HL-60 (cell line): ENCODE measurements around the gene C1orf105.

Experiments
- DNase-seq, 2 experiments: peaks; one replicate each; pipeline ENCODE4 v3.0.0-alpha.2; 2010 to 2020; ENCODE audit warnings: low read depth in 1 of 2, low spot score in 1 of 2
- H3K27ac ChIP-seq: fragments of 250-450 bp; sonication (Bioruptor Pico); replicated peaks from 2 replicates; pipeline ENCODE4 v1.5.1; 2020; ENCODE audit warnings: mild to moderate bottlenecking, moderate library complexity
- H3K27me3 ChIP-seq: fragments of 250-450 bp; sonication (Bioruptor Pico); 2 replicates; pipeline ENCODE4 v1.5.1; 2021; ENCODE audit warnings: mild to moderate bottlenecking, moderate library complexity; ENCODE audit not compliant: insufficient read depth, poor library complexity, severe bottlenecking
- H3K4me3 ChIP-seq: replicated peaks from 2 replicates; pipeline ENCODE4 v1.5.1; 2011; ENCODE audit warnings: mild to moderate bottlenecking, control low read depth, low read length; ENCODE audit not compliant: insufficient read depth
- GABPA ChIP-seq: IDR thresholded peaks from 2 replicates; pipeline ENCODE4 v1.6.1; 2012; ENCODE audit warnings: low read depth
- POLR2AphosphoS5 ChIP-seq: IDR thresholded peaks from 2 replicates; pipeline ENCODE4 v1.6.1; 2012; ENCODE audit warnings: low read depth
- SPI1 ChIP-seq: IDR thresholded peaks from 2 replicates; pipeline ENCODE4 v1.6.1; 2012; ENCODE audit warnings: low read depth, mild to moderate bottlenecking, borderline replicate concordance
- TF ChIP-seq, protein P1 (sequence below): IDR thresholded peaks from 2 replicates; pipeline ENCODE4 v1.6.1; 2012; ENCODE audit warnings: low read depth; ENCODE audit not compliant: insufficient replicate concordance
- TF ChIP-seq, protein P2 (sequence below): IDR thresholded peaks from one replicate; pipeline ENCODE4 v1.5.1; 2011; ENCODE audit warnings: low read length, control low read depth, inconsistent platforms; ENCODE audit not compliant: insufficient read depth

Gene C1orf105

DNA sequence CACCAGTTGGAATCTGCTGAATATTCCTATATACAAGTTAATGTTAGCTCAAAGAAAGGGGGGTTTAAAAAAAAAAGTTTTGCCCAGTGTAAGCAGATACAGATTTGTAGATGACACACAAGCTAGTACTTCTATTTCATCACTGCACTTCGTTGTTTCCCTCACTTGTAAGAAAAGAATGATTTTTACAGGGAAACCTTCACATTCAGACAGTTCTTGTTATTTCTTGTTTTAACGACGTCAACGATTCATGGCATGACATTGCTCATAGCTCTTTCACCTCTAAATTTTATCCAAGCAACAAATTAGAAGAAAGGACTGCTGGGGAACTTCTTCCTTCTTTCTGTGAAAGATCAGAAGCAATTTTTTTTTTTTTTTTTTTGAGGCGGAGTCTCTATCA lies 25.7 kb upstream of the C1orf105 start:
- TF ChIP-seq, protein P1, sequence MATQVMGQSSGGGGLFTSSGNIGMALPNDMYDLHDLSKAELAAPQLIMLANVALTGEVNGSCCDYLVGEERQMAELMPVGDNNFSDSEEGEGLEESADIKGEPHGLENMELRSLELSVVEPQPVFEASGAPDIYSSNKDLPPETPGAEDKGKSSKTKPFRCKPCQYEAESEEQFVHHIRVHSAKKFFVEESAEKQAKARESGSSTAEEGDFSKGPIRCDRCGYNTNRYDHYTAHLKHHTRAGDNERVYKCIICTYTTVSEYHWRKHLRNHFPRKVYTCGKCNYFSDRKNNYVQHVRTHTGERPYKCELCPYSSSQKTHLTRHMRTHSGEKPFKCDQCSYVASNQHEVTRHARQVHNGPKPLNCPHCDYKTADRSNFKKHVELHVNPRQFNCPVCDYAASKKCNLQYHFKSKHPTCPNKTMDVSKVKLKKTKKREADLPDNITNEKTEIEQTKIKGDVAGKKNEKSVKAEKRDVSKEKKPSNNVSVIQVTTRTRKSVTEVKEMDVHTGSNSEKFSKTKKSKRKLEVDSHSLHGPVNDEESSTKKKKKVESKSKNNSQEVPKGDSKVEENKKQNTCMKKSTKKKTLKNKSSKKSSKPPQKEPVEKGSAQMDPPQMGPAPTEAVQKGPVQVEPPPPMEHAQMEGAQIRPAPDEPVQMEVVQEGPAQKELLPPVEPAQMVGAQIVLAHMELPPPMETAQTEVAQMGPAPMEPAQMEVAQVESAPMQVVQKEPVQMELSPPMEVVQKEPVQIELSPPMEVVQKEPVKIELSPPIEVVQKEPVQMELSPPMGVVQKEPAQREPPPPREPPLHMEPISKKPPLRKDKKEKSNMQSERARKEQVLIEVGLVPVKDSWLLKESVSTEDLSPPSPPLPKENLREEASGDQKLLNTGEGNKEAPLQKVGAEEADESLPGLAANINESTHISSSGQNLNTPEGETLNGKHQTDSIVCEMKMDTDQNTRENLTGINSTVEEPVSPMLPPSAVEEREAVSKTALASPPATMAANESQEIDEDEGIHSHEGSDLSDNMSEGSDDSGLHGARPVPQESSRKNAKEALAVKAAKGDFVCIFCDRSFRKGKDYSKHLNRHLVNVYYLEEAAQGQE, result no peak
- TF ChIP-seq SPI1 (no peak), GABPA (no peak), POLR2AphosphoS5 (no peak)
- TF ChIP-seq, protein P2, sequence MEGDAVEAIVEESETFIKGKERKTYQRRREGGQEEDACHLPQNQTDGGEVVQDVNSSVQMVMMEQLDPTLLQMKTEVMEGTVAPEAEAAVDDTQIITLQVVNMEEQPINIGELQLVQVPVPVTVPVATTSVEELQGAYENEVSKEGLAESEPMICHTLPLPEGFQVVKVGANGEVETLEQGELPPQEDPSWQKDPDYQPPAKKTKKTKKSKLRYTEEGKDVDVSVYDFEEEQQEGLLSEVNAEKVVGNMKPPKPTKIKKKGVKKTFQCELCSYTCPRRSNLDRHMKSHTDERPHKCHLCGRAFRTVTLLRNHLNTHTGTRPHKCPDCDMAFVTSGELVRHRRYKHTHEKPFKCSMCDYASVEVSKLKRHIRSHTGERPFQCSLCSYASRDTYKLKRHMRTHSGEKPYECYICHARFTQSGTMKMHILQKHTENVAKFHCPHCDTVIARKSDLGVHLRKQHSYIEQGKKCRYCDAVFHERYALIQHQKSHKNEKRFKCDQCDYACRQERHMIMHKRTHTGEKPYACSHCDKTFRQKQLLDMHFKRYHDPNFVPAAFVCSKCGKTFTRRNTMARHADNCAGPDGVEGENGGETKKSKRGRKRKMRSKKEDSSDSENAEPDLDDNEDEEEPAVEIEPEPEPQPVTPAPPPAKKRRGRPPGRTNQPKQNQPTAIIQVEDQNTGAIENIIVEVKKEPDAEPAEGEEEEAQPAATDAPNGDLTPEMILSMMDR, result no peak
- H3K27me3 ChIP-seq, result no peaks in the 10 kb centered on the region
- no peak overlapping the region for H3K4me3 ChIP-seq
- DNase-seq, result no peak
- H3K27ac ChIP-seq, result no peak overlapping the region

DNA sequence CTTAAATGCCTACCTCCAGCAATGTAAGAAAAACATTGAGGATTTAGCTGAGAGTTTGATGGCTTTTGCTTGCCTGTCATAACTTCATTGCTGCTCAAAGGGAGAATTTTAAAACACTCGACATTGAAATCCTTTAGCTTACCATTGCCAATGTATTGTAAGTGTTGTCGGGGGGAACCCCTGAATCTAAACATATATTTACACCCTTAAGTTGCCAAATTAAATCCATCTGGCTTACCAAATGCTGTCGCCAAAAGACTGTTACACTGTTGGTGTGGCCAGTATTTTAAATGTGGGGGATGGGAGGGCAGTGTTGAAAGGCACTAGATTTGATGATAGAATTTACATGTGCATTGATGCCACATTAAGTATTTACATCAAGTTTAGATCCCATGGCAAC lies 24.9 kb upstream of the C1orf105 start:
- DNase-seq, result no peak
- Histone ChIP-seq H3K27me3 (no peaks in the 10 kb centered on the region), H3K4me3 (no peak overlapping the region), H3K27ac (no peak overlapping the region)
- TF ChIP-seq, protein P2, result no peak
- TF ChIP-seq POLR2AphosphoS5 (no peak), GABPA (no peak), SPI1 (no peak)
- TF ChIP-seq, protein P1, result no peak

DNA sequence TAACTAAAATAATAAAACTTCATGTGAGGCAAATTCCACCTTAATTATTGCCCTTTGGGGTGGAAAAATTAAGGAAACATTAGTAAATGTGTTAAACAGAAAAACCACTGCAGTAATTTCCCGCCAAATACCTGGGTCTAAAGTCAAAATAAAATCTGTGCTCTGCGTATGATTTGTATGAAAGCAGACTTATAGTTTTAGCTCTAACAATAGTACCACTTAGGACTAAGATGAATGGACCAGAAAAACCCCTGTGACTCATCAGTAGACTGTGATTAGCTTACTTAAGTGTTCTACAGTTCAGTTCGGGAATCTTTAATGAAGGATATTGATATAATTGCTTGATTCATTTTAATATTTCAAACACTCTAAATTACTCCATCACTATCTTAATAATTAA lies 23.3 kb upstream of the C1orf105 start:
- DNase-seq, result no peak
- Histone ChIP-seq H3K27me3 (no peaks in the 10 kb centered on the region), H3K27ac (no peak overlapping the region), H3K4me3 (no peak overlapping the region)
- TF ChIP-seq, protein P2, result no peak
- TF ChIP-seq GABPA (no peak), SPI1 (no peak), POLR2AphosphoS5 (no peak)

DNA sequence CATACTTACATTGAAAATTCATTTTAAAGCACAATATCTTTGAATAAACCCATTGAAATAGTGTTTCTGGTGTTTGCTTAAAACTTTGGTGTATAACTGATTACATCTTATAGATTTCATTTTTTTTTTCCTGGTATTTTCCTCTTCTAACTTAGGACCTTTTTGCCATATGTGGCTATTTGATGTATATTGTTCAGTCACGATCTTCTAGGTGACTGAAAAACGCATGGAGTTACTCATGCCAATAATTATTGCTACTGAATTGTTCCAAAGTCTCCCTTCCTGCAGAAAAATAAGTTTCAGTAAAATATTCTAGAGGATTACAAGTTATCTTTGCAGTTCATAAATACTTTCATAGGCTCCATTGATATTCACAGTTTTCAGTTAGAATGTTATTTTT lies 22.9 kb upstream of the C1orf105 start:
- TF ChIP-seq GABPA (no peak), SPI1 (no peak), POLR2AphosphoS5 (no peak)
- TF ChIP-seq, protein P1, result no peak
- TF ChIP-seq, protein P2, result no peak
- DNase-seq, result no peak
- H3K4me3 ChIP-seq, result no peak overlapping the region
- no peaks in the 10 kb centered on the region for H3K27me3 ChIP-seq
- no peak overlapping the region for H3K27ac ChIP-seq
